Neutrophil (primary cell): ENCODE data around the gene PDGFRB.

ENCODE experiments used
- H3K27ac ChIP-seq: fragments of 200-600 bp; sonication (generic); 2 replicates; pipeline ENCODE4 v1.5.1; 2016; ENCODE audit warnings: mild to moderate bottlenecking, moderate library complexity
- H3K27me3 ChIP-seq: fragments of 200-600 bp; sonication (generic); 2 replicates; pipeline ENCODE4 v1.6.0; 2016; ENCODE audit warnings: mild to moderate bottlenecking
- H3K36me3 ChIP-seq: fragments of 200-600 bp; sonication (generic); 2 replicates; pipeline ENCODE4 v1.5.1; 2017
- H3K4me1 ChIP-seq, 2 experiments: fragments of 200-600 bp in 1 of 2; sonication (generic) in 1 of 2; 1 replicate in 1 of 2; 2 replicates in 1 of 2; pipeline versions ENCODE4 v1.5.1 to v1.6.1; 2013 to 2016; ENCODE audit warnings: low read depth in 1 of 2, low read length in 1 of 2, mild to moderate bottlenecking in 1 of 2, moderate library complexity in 1 of 2; ENCODE audit not compliant: control insufficient read depth in 1 of 2, insufficient read depth in 1 of 2
- H3K4me3 ChIP-seq, 2 experiments: fragments of 200-600 bp in 1 of 2; sonication (generic) in 1 of 2; 1 replicate in 1 of 2; 2 replicates in 1 of 2; pipeline ENCODE4 v1.5.1; 2013 to 2016; ENCODE audit warnings: low read depth in 1 of 2, low read length in 1 of 2, mild to moderate bottlenecking in 1 of 2, moderate library complexity in 1 of 2
- H3K9me3 ChIP-seq: fragments of 200-600 bp; sonication (generic); 2 replicates; pipeline ENCODE4 v1.5.1; 2016
- CTCF ChIP-seq: fragments of 200-600 bp; sonication (generic); IDR thresholded peaks from 2 replicates; pipeline ENCODE4 v1.5.1; 2016; ENCODE audit warnings: antibody characterized with exemption

Gene PDGFRB

GRCh38 chr5:150080696-150081435 lies 74.8 kb downstream of the PDGFRB start:
- H3K27me3 ChIP-seq: no peaks in the 10 kb centered on the region
- H3K36me3 ChIP-seq: peaks cover 57% of the 10 kb centered on the region
- H3K9me3 ChIP-seq: no peaks in the 10 kb centered on the region
- H3K4me3 ChIP-seq: no peak overlapping the region
- H3K27ac ChIP-seq: no peak overlapping the region
- peaks cover 38 to 41% of the 10 kb centered on the region in 2 experiments for H3K4me1 ChIP-seq
- TF ChIP-seq CTCF: no peak

- H3K36me3 ChIP-seq: peaks cover 66% of the 10 kb centered on the region
- no peaks in the 10 kb centered on the region for H3K9me3 ChIP-seq
- no peak overlapping the region for H3K27ac ChIP-seq
- H3K27me3 ChIP-seq: no peaks in the 10 kb centered on the region
- TF ChIP-seq CTCF: no peak
- H3K4me1 ChIP-seq: peaks cover 29 to 33% of the 10 kb centered on the region in 2 experiments
- no peak overlapping the region for H3K4me3 ChIP-seq
Observed at GRCh38 chr5:150079909-150080461, 75.7 kb downstream of the PDGFRB start.

GRCh38 chr5:150078802-150079689 lies 76.6 kb downstream of the PDGFRB start:
- no peak overlapping the region for H3K27ac ChIP-seq
- H3K4me3 ChIP-seq: no peak overlapping the region
- no peaks in the 10 kb centered on the region for H3K9me3 ChIP-seq
- H3K27me3 ChIP-seq: no peaks in the 10 kb centered on the region
- TF ChIP-seq CTCF: no peak
- H3K4me1 ChIP-seq: peaks cover 25 to 26% of the 10 kb centered on the region in 2 experiments
- H3K36me3 ChIP-seq: peaks cover 74% of the 10 kb centered on the region

- Histone ChIP-seq H3K4me3 (no peak overlapping the region), H3K9me3 (no peaks in the 10 kb centered on the region), H3K4me1 (peaks cover 18% of the 10 kb centered on the region in 2 experiments), H3K36me3 (peaks cover 83% of the 10 kb centered on the region), H3K27me3 (no peaks in the 10 kb centered on the region), H3K27ac (no peak overlapping the region)
- no peak for TF ChIP-seq CTCF
Observed at GRCh38 chr5:150077996-150078801, 77.4 kb downstream of the PDGFRB start.

GRCh38 chr5:150077060-150077459 lies 78.6 kb downstream of the PDGFRB start:
- Histone ChIP-seq H3K9me3 (no peaks in the 10 kb centered on the region), H3K27ac (no peak overlapping the region), H3K4me1 (peaks cover 6% of the 10 kb centered on the region in 2 experiments), H3K4me3 (no peak overlapping the region), H3K36me3 (peaks cover 94% of the 10 kb centered on the region), H3K27me3 (no peaks in the 10 kb centered on the region)
- no peak for TF ChIP-seq CTCF
